IPS-18c (cell line): ENCODE results near the gene WNT3A.
A peak's percentile ranks its signal among the peaks of the same experiment; 100 is the strongest.

ENCODE experiments used
- H3K4me3 ChIP-seq: 2 replicates; pipeline ENCODE4 v1.7.0; 2013; ENCODE audit warnings: low read depth, mild to moderate bottlenecking, low read length, moderate library complexity; ENCODE audit not compliant: insufficient read depth
- H3K9me3 ChIP-seq: one replicate; pipeline ENCODE4 v1.6.1; 2013; ENCODE audit warnings: mild to moderate bottlenecking, low read length, moderate library complexity; ENCODE audit not compliant: control insufficient read depth, insufficient read depth

Gene WNT3A

DNA sequence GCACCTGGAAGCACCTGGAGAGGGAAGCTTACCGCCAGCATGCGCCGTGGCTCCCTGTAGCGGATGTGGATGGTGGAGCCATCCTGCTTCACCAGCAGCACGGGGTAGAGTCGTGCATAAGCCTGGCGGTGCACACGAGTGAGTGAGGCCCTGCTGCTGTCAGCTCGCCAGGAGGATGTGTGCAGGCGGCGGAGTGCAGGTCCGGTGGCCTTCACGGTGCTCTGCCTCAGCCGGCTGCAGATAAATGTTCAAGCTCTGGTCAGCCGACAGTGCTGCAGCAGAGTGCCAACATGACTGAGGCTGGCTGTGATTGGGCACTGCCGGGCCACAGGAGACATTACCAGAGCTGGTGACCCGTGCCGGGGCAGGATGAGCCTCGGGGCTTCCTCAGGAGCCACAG, 100.8 kb downstream of the WNT3A start:
- no peaks in the 10 kb centered on the region for H3K9me3 ChIP-seq
- no peak overlapping the region for H3K4me3 ChIP-seq

- Histone ChIP-seq H3K9me3 (no peaks in the 10 kb centered on the region), H3K4me3 (peak overlapping the region; percentile 99)
Measured at GRCh38 chr1:228108055-228108690, 101.4 kb downstream of the WNT3A start.

- Histone ChIP-seq H3K9me3 (no peaks in the 10 kb centered on the region), H3K4me3 (peak overlapping the region; percentile 99)
Measured at GRCh38 chr1:228108742-228109072, 101.9 kb downstream of the WNT3A start.

GRCh38 chr1:228109073-228109961, 102.5 kb downstream of the WNT3A start, which contains the start of gene MRPL55:
MRPL55 (minus strand) TSS chr1:228109299; CDS start chr1:228108260, 1,039 bp downstream.
- Histone ChIP-seq H3K9me3 (no peaks in the 10 kb centered on the region), H3K4me3 (peak within 1 kb of the TSS; percentile 99)

- Histone ChIP-seq H3K9me3 (no peaks in the 10 kb centered on the region), H3K4me3 (peak overlapping the region; percentile 99)
Measured at GRCh38 chr1:228109962-228110488, 103.2 kb downstream of the WNT3A start.

DNA sequence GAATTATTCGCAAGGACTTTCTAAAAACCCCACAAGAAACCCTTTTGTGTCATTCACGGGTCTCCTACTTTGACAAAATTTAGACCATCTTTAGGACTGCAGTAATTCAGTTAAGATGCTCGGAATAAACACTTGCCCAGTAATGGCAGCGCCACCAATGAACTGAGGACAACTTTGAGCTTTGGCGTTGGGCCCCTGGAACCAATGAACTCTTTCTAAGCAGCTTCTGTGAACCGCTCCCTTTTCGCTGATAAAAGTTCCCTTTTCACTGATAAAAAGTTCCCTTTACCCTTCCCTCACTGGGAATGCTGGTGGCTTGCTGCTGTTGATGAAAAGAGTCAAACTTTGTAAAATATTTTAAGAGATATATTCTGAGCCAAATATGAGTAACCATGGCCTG, 103.8 kb downstream of the WNT3A start:
- Histone ChIP-seq H3K4me3 (no peak overlapping the region), H3K9me3 (no peaks in the 10 kb centered on the region)
